HEK293 (cell line): Measurements from ENCODE around the gene CHPT1.

Experiments used
- FEZF1 ChIP-seq: fragments of 450-650 bp; formaldehyde crosslinking; IDR thresholded peaks from 2 replicates; pipeline ENCODE4 v1.5.1; 2016; ENCODE audit warnings: missing biosample characterization, missing genetic modification characterization
- PRDM4 ChIP-seq: fragments of 450-650 bp; formaldehyde crosslinking; IDR thresholded peaks from 2 replicates; pipeline ENCODE4 v1.5.1; 2017; ENCODE audit warnings: missing biosample characterization, missing genetic modification characterization
- TRIM28 ChIP-seq: IDR thresholded peaks from 2 replicates; pipeline ENCODE4 v1.6.1; 2011; ENCODE audit warnings: low read length, control low read depth, borderline replicate concordance
- ZFHX2 ChIP-seq: fragments of 450-650 bp; formaldehyde crosslinking; conservative IDR thresholded peaks from 2 replicates; pipeline ENCODE4 v1.5.1; 2016; ENCODE audit warnings: missing biosample characterization, missing genetic modification characterization
- ZNF138 ChIP-seq: fragments of 450-650 bp; formaldehyde crosslinking; IDR thresholded peaks from 2 replicates; pipeline ENCODE4 v1.5.1; 2016; ENCODE audit warnings: missing biosample characterization, missing genetic modification characterization, borderline replicate concordance
- ZNF274 ChIP-seq, 2 experiments: fragments of 200-500 bp in 1 of 2; fragments of 450-650 bp in 1 of 2; sonication (Bioruptor generic) in 1 of 2; formaldehyde crosslinking in 1 of 2; IDR thresholded peaks; 2 replicates each; pipeline versions ENCODE4 v1.5.1 to v1.6.1; 2014 to 2016; ENCODE audit warnings: borderline replicate concordance in 1 of 2, inconsistent platforms in 1 of 2, low read length in 1 of 2, missing biosample characterization in 1 of 2, missing genetic modification characterization in 1 of 2
- ZNF423 ChIP-seq: fragments of 450-650 bp; formaldehyde crosslinking; IDR thresholded peaks from 2 replicates; pipeline ENCODE4 v1.5.1; 2016; ENCODE audit warnings: missing biosample characterization, missing genetic modification characterization
- ZNF596 ChIP-seq: fragments of 450-650 bp; IDR thresholded peaks from 2 replicates; pipeline ENCODE4 v1.5.0; 2018; ENCODE audit warnings: missing biosample characterization, mild to moderate bottlenecking, missing genetic modification characterization, moderate library complexity
- ZNF629 ChIP-seq: fragments of 450-650 bp; formaldehyde crosslinking; IDR thresholded peaks from 2 replicates; pipeline ENCODE4 v1.5.1; 2017; ENCODE audit warnings: missing biosample characterization, missing genetic modification characterization
- TF ChIP-seq, protein P1 (sequence below): fragments of 450-650 bp; formaldehyde crosslinking; IDR thresholded peaks from 2 replicates; pipeline ENCODE4 v1.5.1; 2016; ENCODE audit warnings: missing biosample characterization, missing genetic modification characterization
- TF ChIP-seq, protein P2 (sequence below): sonication (generic); formaldehyde crosslinking; IDR thresholded peaks from 2 replicates; pipeline ENCODE4 v1.8.1; 2022; ENCODE audit warnings: mild to moderate bottlenecking, moderate library complexity, missing genetic modification reagents
- TF ChIP-seq, protein P3 (sequence below): fragments of 450-650 bp; formaldehyde crosslinking; IDR thresholded peaks from 2 replicates; pipeline ENCODE4 v1.5.1; 2016; ENCODE audit warnings: missing biosample characterization, missing genetic modification characterization, low read depth

- TF ChIP-seq, protein P1, sequence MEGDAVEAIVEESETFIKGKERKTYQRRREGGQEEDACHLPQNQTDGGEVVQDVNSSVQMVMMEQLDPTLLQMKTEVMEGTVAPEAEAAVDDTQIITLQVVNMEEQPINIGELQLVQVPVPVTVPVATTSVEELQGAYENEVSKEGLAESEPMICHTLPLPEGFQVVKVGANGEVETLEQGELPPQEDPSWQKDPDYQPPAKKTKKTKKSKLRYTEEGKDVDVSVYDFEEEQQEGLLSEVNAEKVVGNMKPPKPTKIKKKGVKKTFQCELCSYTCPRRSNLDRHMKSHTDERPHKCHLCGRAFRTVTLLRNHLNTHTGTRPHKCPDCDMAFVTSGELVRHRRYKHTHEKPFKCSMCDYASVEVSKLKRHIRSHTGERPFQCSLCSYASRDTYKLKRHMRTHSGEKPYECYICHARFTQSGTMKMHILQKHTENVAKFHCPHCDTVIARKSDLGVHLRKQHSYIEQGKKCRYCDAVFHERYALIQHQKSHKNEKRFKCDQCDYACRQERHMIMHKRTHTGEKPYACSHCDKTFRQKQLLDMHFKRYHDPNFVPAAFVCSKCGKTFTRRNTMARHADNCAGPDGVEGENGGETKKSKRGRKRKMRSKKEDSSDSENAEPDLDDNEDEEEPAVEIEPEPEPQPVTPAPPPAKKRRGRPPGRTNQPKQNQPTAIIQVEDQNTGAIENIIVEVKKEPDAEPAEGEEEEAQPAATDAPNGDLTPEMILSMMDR: no peak
- TF ChIP-seq ZNF423 (tag by site-specific recombination) (no peak), FEZF1 (tag by site-specific recombination) (no peak), TRIM28 (no peak), ZNF629 (tag by site-specific recombination) (no peak), ZNF274 (IDR thresholded peaks at IDR 0.05; ENCODE audit: low read length) (no peak), ZNF274 (tag by site-specific recombination; IDR thresholded peaks at IDR 0.05; ENCODE audit: borderline replicate concordance) (no peak), ZNF596 (no peak), ZFHX2 (no peak), PRDM4 (tag by site-specific recombination) (no peak), ZNF138 (tag by site-specific recombination) (no peak)
- TF ChIP-seq, protein P2, sequence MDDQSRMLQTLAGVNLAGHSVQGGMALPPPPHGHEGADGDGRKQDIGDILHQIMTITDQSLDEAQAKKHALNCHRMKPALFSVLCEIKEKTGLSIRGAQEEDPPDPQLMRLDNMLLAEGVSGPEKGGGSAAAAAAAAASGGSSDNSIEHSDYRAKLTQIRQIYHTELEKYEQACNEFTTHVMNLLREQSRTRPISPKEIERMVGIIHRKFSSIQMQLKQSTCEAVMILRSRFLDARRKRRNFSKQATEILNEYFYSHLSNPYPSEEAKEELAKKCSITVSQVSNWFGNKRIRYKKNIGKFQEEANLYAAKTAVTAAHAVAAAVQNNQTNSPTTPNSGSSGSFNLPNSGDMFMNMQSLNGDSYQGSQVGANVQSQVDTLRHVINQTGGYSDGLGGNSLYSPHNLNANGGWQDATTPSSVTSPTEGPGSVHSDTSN (CRISPR knock-in tag): no peak
- TF ChIP-seq, protein P3, sequence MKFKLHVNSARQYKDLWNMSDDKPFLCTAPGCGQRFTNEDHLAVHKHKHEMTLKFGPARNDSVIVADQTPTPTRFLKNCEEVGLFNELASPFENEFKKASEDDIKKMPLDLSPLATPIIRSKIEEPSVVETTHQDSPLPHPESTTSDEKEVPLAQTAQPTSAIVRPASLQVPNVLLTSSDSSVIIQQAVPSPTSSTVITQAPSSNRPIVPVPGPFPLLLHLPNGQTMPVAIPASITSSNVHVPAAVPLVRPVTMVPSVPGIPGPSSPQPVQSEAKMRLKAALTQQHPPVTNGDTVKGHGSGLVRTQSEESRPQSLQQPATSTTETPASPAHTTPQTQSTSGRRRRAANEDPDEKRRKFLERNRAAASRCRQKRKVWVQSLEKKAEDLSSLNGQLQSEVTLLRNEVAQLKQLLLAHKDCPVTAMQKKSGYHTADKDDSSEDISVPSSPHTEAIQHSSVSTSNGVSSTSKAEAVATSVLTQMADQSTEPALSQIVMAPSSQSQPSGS (tag by site-specific recombination): no peak
Measured at GRCh38 chr12:101675555-101675954, 21.9 kb upstream of the CHPT1 start.
